Hepatocyte (in vitro differentiated cells): ENCODE data around the gene INTS6.

Experiments used
- EZH2 ChIP-seq: fragments of 200-600 bp; sonication (generic); IDR thresholded peaks from 2 replicates; pipeline ENCODE4 v1.6.1; 2016; ENCODE audit warnings: antibody characterized with exemption, mild to moderate bottlenecking, borderline replicate concordance
- EZH2phosphoT487 ChIP-seq: fragments of 200-600 bp; sonication (generic); IDR thresholded peaks from one replicate; pipeline ENCODE4 v1.6.1; 2018; ENCODE audit warnings: antibody characterized with exemption, mild to moderate bottlenecking, low read depth, moderate library complexity; ENCODE audit not compliant: unreplicated experiment, severe bottlenecking
- TF ChIP-seq, protein P1 (sequence below): fragments of 200-600 bp; sonication (generic); IDR thresholded peaks from 2 replicates; pipeline ENCODE4 v1.5.1; 2016; ENCODE audit warnings: antibody characterized with exemption, mild to moderate bottlenecking; ENCODE audit not compliant: poor library complexity

DNA sequence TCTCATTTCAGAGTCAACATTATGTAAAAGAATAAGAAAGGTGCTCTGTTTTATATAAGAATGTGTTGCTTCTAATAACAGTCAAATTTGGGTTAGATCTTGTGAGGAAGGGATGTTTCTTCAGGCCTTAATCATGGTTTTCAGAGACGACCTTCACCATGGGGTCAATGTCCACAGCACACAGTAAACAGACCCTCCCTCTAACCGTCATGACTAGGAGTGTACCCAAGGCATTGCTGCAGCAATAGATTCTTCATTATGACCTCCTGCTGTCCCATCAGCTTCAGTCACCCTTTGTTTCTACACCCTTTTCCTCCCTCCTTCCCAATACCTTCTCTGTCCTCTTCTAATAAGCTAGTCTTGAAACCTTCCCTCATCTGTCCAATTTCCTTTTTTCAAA lies 97.6 kb downstream of the INTS6 start:
- TF ChIP-seq, protein P1, sequence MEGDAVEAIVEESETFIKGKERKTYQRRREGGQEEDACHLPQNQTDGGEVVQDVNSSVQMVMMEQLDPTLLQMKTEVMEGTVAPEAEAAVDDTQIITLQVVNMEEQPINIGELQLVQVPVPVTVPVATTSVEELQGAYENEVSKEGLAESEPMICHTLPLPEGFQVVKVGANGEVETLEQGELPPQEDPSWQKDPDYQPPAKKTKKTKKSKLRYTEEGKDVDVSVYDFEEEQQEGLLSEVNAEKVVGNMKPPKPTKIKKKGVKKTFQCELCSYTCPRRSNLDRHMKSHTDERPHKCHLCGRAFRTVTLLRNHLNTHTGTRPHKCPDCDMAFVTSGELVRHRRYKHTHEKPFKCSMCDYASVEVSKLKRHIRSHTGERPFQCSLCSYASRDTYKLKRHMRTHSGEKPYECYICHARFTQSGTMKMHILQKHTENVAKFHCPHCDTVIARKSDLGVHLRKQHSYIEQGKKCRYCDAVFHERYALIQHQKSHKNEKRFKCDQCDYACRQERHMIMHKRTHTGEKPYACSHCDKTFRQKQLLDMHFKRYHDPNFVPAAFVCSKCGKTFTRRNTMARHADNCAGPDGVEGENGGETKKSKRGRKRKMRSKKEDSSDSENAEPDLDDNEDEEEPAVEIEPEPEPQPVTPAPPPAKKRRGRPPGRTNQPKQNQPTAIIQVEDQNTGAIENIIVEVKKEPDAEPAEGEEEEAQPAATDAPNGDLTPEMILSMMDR, result no peak
- TF ChIP-seq EZH2 (no peak), EZH2phosphoT487 (no peak)
